ENCODE measurements around the gene GNG13.

Gene GNG13

DNA sequence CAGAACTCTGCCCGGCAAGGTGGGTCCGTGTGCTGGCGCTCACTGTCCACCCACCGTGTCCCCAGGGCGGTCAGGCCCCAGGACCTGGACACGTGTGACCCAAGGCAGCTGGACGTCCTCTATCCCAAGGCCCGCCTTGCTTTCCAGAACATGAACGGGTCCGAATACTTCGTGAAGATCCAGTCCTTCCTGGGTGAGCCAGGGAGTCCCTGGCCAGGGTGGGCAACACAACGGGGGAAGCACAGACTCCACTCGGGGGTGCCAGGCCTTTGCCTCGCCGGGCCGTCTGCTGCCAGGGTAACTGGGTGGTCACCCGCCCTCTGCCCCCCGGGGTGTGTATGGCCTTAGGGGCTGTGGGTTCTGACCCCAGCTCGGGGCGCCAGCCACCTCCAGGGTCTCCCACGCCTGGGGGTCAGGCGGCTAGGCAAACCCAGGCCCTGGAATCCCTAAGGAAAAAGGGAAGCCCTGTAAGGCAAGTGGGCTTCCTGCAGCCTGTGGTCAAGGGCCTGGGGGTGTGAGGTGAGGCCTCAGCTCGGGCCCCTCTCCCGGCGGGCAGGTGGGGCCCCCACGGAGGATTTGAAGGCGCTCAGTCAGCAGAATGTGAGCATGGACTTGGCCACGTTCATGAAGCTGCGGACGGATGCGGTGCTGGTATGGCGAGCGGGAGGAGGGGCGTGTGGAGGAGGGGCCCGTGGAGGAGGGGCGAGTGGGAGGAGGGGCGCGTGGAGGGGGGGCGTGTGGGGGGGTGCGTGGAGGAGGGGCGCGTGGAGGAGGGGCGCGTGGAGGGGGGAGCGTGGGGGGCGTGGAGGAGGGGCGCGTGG, 33.5 kb downstream of the GNG13 start:
- TF ChIP-seq, protein P1, sequence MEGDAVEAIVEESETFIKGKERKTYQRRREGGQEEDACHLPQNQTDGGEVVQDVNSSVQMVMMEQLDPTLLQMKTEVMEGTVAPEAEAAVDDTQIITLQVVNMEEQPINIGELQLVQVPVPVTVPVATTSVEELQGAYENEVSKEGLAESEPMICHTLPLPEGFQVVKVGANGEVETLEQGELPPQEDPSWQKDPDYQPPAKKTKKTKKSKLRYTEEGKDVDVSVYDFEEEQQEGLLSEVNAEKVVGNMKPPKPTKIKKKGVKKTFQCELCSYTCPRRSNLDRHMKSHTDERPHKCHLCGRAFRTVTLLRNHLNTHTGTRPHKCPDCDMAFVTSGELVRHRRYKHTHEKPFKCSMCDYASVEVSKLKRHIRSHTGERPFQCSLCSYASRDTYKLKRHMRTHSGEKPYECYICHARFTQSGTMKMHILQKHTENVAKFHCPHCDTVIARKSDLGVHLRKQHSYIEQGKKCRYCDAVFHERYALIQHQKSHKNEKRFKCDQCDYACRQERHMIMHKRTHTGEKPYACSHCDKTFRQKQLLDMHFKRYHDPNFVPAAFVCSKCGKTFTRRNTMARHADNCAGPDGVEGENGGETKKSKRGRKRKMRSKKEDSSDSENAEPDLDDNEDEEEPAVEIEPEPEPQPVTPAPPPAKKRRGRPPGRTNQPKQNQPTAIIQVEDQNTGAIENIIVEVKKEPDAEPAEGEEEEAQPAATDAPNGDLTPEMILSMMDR (conservative IDR thresholded peaks at IDR 0.05) = no peak
- no peak for TF ChIP-seq ZFX (IDR thresholded peaks at IDR 0.05)
- no peak overlapping the region for H3K27ac ChIP-seq

DNA sequence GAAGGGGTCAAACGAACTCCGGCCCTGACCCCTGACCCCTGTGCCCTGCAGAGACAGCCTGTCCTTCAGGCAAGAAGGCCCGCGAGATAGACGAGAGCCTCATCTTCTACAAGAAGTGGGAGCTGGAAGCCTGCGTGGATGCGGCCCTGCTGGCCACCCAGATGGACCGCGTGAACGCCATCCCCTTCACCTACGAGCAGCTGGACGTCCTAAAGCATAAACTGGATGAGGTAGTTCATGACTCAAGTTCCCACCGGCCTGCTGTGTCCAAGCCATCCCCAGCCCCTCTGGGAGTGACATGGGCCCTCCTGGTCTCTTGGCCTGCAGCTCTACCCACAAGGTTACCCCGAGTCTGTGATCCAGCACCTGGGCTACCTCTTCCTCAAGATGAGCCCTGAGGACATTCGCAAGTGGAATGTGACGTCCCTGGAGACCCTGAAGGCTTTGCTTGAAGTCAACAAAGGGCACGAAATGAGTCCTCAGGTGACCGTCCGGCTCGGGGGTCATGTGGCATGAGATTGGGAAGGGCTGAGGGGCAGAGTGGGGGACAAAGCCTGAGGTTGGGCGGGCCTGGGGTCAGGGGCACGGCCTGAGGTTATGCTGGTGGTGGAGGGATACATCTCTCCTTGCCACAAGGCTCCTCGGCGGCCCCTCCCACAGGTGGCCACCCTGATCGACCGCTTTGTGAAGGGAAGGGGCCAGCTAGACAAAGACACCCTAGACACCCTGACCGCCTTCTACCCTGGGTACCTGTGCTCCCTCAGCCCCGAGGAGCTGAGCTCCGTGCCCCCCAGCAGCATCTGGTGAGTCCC, 34.3 kb downstream of the GNG13 start:
- no peak for TF ChIP-seq ZFX (IDR thresholded peaks at IDR 0.05)
- TF ChIP-seq, protein P1 (conservative IDR thresholded peaks at IDR 0.05) = no peak
- H3K27ac ChIP-seq = no peak overlapping the region

DNA sequence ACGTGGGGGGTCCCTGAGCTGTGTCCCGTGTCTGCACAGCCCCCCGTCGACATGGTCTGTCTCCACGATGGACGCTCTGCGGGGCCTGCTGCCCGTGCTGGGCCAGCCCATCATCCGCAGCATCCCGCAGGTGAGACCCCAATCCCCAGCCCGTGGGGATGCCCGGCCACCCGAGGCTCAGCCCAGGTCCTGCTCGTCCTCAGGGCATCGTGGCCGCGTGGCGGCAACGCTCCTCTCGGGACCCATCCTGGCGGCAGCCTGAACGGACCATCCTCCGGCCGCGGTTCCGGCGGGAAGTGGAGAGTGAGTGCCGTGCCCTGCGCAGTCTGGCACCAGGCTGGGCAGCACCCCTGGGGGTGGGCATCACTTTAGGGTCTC, 35.1 kb downstream of the GNG13 start:
- no peak for TF ChIP-seq ZFX (IDR thresholded peaks at IDR 0.05)
- TF ChIP-seq, protein P1 (conservative IDR thresholded peaks at IDR 0.05) = no peak
- no peak overlapping the region for H3K27ac ChIP-seq

DNA sequence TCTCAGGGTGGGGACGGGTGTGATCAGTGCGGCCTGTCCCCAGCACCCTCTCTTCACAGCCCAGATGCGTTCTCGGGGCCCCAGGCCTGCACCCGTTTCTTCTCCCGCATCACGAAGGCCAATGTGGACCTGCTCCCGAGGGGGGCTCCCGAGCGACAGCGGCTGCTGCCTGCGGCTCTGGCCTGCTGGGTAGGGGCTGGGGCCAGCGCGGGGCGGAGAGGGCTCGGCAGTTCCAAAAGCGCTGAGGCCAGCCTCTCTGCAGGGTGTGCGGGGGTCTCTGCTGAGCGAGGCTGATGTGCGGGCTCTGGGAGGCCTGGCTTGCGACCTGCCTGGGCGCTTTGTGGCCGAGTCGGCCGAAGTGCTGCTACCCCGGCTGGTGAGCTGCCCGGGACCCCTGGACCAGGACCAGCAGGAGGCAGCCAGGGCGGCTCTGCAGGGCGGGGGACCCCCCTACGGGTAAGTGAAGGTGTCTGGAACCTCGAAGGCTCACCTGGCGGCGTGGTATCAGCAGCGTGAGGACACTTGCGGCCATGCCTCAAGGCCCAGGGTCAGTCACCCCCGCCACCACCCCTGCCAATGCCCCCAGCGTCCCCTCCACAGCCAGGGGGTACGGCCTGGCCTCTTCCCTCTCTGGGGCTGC, 35.6 kb downstream of the GNG13 start:
- no peak overlapping the region for H3K27ac ChIP-seq
- TF ChIP-seq, protein P1 (conservative IDR thresholded peaks at IDR 0.05) = no peak
- TF ChIP-seq ZFX (IDR thresholded peaks at IDR 0.05) = no peak

DNA sequence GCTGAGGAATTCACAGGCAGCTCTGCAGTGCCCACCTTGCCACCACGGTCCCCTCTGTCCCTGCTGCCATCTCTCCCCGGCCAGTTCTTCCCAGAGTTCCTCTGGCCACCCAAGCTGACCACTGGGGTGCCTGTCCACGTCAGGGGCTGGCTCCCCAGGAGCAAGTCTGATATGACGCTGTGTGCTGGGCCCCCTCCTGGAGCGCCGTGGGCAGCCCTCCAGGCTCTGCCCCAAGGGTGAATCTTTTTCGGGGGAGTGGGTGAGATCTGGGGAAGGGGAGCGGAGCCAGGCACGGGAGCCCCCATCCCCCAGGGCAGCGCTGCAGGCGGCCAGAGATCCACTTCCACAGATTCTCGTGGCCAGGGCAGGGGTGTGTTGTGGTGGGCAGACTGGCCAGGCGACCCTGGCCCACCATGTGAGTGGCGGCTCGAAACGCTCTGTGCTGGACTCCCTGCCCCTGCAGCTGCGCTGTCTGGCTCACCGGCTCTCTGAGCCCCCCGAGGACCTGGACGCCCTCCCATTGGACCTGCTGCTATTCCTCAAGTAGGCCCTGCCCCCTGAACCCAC, 36.3 kb downstream of the GNG13 start:
- H3K27ac ChIP-seq = no peak overlapping the region
- TF ChIP-seq, protein P1 (conservative IDR thresholded peaks at IDR 0.05) = no peak
- TF ChIP-seq ZFX (IDR thresholded peaks at IDR 0.05) = no peak

DNA sequence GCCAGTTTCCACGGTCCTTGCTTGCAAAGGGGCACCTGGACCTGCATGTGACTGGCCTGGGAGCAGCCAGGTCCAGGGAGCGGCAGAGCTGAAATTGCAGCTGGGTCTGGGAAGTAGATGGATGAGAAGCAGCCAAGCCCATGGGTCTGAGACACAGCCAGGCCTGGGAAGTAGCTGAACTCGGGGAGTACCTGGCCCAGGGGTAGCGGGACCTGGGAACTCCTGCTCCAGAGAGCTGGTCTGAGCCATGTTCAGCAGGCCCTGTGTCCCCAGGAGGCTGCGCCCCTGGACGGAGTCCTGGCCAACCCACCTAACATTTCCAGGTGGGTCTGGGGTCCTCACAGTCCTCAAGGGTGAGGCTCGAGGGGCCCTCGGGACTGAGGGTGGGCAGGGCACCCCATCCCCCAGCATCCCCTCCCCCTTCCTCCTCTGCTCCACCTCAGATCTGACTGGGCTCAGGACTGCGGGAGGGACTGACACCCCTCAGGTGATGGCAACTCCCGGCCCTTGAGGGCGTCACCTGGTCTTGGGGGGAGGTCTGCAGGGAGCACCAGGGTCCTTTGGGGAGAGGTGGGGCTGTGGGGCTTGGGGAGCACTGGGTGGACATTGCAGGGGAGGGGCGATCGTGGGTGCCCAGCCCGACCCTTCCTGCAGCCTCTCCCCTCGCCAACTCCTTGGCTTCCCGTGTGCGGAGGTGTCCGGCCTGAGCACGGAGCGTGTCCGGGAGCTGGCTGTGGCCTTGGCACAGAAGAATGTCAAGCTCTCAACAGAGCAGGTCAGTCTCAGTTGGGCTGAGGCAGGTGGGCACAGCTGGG, 37.0 kb downstream of the GNG13 start:
- H3K27ac ChIP-seq = no peak overlapping the region
- no peak for TF ChIP-seq ZFX (IDR thresholded peaks at IDR 0.05)
- TF ChIP-seq, protein P1 (conservative IDR thresholded peaks at IDR 0.05) = no peak

Data from C4-2B (cell line).